ENCODE measurements around the gene SNRNP48.

Gene SNRNP48

DNA sequence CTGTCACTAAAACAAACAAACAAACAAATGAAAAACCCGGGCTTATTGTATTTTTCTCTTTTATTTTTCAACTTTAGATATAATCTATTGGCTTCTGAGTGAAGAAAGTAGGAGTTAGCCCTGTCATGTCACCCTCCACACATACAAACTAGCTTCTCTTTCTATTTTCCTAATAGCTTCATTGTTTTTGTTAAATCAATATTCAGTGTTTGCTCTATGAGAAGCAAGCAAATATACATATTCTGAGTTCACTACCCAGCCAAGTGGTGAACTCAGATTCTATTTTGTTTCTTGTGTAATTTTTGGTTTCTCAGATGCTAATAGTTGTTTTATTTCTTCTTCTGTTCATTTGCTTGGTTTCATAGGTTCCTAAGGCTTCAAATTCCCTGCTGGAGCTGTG lies 66.4 kb downstream of the SNRNP48 start:
- Mint-ChIP-seq H3K9me3 (no peaks in the 10 kb centered on the region), H3K4me1 (no peaks in the 10 kb centered on the region), H3K36me3 (no peaks in the 10 kb centered on the region), H3K27me3 (peaks cover 16 to 29% of the 10 kb centered on the region in 2 donors), H3K27ac (no peak overlapping the region), H3K4me3 (no peak overlapping the region)
- no peak for ATAC-seq (replicated peaks)
- no peak for DNase-seq

DNA sequence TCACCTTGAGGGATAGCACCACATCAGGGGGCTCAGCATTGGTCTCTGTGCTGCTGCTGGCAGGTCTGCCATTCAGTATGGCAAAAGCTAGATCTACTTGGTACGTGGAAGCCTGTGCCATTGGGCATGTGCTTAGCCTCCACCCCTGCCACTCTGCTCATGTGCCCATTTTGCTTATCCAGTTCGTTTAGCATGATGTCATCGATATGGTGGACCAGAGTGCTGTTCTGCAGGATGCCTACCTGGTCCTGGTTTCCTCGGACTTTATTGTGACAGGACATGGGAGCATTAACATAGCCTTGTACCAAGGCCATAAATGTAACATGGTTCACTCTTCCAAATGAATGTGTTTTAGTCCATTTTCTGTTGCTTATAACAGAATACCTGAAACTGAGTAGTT lies 68.5 kb downstream of the SNRNP48 start:
- no peak for DNase-seq
- Mint-ChIP-seq H3K4me3 (no peak overlapping the region), H3K9me3 (peaks cover 0 to 2% of the 10 kb centered on the region in 2 donors), H3K27ac (no peak overlapping the region), H3K4me1 (no peaks in the 10 kb centered on the region), H3K27me3 (peaks cover 33 to 34% of the 10 kb centered on the region in 2 donors), H3K36me3 (peaks cover 0 to 2% of the 10 kb centered on the region in 2 donors)
- no peak for ATAC-seq (replicated peaks)

DNA sequence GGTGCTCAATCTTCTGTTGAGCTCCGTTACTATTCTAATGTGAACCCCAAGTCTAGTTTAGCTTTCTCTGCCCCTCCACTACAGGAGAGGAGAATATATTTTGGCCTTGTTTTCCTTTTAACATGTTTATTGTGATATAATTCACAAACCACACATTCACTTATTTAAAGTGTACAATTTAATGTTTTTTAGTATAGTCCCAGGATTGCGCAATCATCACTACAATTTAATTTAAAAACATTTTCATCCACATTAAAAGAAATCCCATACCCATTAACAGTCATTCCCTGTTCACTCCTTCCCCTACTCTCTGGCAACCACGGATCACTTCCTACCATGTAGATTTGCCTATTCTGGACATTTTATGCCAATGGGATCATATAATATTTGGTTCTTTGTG lies 71.4 kb downstream of the SNRNP48 start:
- no peak overlapping the region for H3K4me3 Mint-ChIP-seq
- peaks cover 0 to 2% of the 10 kb centered on the region in 2 donors for H3K9me3 Mint-ChIP-seq
- H3K27me3 Mint-ChIP-seq, result peaks cover 20 to 23% of the 10 kb centered on the region in 2 donors
- peaks cover 0 to 2% of the 10 kb centered on the region in 2 donors for H3K36me3 Mint-ChIP-seq
- no peak for DNase-seq
- H3K27ac Mint-ChIP-seq, result no peak overlapping the region
- ATAC-seq (replicated peaks), result no peak
- H3K4me1 Mint-ChIP-seq, result no peaks in the 10 kb centered on the region
